ENCODE data around the gene S100A6. TPM values are rescaled to one million over a fixed set of nuclear protein-coding genes. Genes with fewer than 3 reads are reported as not detected.

S100A6 gene
- polyA plus RNA-seq, 1 donor from 2014 or later: not detected

DNA sequence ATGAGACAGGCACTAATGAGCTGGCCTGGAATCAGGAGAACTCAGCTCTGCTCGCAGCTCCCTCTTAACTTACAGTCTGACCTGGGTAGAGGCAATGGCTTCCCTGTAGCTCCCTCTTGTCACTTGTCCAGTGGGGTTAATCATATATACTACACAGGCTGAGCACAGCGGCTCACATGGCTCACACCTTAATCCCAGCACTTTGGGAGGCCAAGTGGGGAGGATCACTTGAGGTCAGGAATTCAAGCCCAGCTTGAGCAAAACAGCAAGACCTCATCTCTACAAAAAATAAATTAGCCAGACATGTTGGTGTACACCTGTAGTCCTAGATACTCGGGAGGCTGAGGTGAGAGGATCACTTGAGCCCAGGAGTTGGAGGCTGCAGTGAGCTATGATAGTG is 4.2 kb downstream of the S100A6 start:
- no peaks in the 10 kb centered on the region for H3K9me2 ChIP-seq (ENCODE audit: insufficient read depth, low read length)
- peaks cover 5% of the 10 kb centered on the region for H3K27me3 ChIP-seq (ENCODE audit: insufficient read depth, low read depth, low read length)
- H3K9ac ChIP-seq (ENCODE audit: low read length): no peak overlapping the region
- H3K36me3 ChIP-seq (ENCODE audit: insufficient read depth, low read length): no peaks in the 10 kb centered on the region
- no peaks in the 10 kb centered on the region for H4K20me1 ChIP-seq (ENCODE audit: insufficient read depth)
- H3K79me2 ChIP-seq (replicated peaks; ENCODE audit: insufficient read depth, low read length): no peaks in the 10 kb centered on the region
- H3K4me3 ChIP-seq (ENCODE audit: low read length): no peak overlapping the region
- H2AFZ ChIP-seq (ENCODE audit: low read depth, low read length): no peak overlapping the region
- H3K4me2 ChIP-seq (ENCODE audit: low read length): no peak overlapping the region
- TF ChIP-seq EP300 (conservative IDR thresholded peaks at IDR 0.05; ENCODE audit: poor library complexity, severe bottlenecking) (no peak), SMC3 (conservative IDR thresholded peaks at IDR 0.05; ENCODE audit: poor library complexity) (no peak), EZH2 (IDR thresholded peaks at IDR 0.05; ENCODE audit: borderline replicate concordance, insufficient read depth, low read length, poor library complexity, severe bottlenecking) (no peak)
- H3K27ac ChIP-seq (ENCODE audit: low read length): no peak overlapping the region
- H3K9me3 ChIP-seq (ENCODE audit: low read length): no peaks in the 10 kb centered on the region
- H3F3A ChIP-seq (ENCODE audit: insufficient read depth, low read length, poor library complexity, severe bottlenecking): no peaks in the 10 kb centered on the region

DNA sequence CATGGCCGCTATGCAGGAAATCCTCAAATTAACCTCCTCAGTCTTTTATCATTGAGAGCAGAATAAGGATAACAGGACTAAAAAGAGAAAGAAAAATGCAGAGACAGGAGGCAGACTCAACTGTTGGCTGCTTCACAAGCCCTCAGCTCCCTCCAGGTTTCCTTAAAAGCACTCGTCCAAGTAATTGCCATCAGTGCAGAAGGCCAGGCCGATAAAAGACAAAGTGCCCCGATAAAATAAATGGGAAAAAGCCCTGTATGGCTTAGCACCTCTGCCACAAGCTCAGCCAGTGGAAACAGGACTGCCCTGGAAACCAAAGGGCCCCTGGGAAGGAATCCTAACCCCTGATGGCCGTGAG is 8.1 kb downstream of the S100A6 start:
- H3K9me3 ChIP-seq (ENCODE audit: low read length): no peaks in the 10 kb centered on the region
- H3K79me2 ChIP-seq (replicated peaks; ENCODE audit: insufficient read depth, low read length): no peaks in the 10 kb centered on the region
- H3K9me2 ChIP-seq (ENCODE audit: insufficient read depth, low read length): no peaks in the 10 kb centered on the region
- H3K27me3 ChIP-seq (ENCODE audit: insufficient read depth, low read depth, low read length): no peaks in the 10 kb centered on the region
- no peaks in the 10 kb centered on the region for H4K20me1 ChIP-seq (ENCODE audit: insufficient read depth)
- no peaks in the 10 kb centered on the region for H3K36me3 ChIP-seq (ENCODE audit: insufficient read depth, low read length)
- H2AFZ ChIP-seq (ENCODE audit: low read depth, low read length): no peak overlapping the region
- no peak overlapping the region for H3K9ac ChIP-seq (ENCODE audit: low read length)
- H3K4me3 ChIP-seq (ENCODE audit: low read length): no peak overlapping the region
- TF ChIP-seq SMC3 (conservative IDR thresholded peaks at IDR 0.05; ENCODE audit: poor library complexity) (no peak), MXI1 (conservative IDR thresholded peaks at IDR 0.05; ENCODE audit: poor library complexity, severe bottlenecking) (no peak), EZH2 (IDR thresholded peaks at IDR 0.05; ENCODE audit: borderline replicate concordance, insufficient read depth, low read length, poor library complexity, severe bottlenecking) (no peak), POLR2AphosphoS5 (IDR thresholded peaks at IDR 0.05) (no peak), EP300 (conservative IDR thresholded peaks at IDR 0.05; ENCODE audit: poor library complexity, severe bottlenecking) (no peak), RAD21 (conservative IDR thresholded peaks at IDR 0.05) (no peak), TAF1 (IDR thresholded peaks at IDR 0.05; ENCODE audit: low read depth) (no peak)
- TF ChIP-seq, protein P1, sequence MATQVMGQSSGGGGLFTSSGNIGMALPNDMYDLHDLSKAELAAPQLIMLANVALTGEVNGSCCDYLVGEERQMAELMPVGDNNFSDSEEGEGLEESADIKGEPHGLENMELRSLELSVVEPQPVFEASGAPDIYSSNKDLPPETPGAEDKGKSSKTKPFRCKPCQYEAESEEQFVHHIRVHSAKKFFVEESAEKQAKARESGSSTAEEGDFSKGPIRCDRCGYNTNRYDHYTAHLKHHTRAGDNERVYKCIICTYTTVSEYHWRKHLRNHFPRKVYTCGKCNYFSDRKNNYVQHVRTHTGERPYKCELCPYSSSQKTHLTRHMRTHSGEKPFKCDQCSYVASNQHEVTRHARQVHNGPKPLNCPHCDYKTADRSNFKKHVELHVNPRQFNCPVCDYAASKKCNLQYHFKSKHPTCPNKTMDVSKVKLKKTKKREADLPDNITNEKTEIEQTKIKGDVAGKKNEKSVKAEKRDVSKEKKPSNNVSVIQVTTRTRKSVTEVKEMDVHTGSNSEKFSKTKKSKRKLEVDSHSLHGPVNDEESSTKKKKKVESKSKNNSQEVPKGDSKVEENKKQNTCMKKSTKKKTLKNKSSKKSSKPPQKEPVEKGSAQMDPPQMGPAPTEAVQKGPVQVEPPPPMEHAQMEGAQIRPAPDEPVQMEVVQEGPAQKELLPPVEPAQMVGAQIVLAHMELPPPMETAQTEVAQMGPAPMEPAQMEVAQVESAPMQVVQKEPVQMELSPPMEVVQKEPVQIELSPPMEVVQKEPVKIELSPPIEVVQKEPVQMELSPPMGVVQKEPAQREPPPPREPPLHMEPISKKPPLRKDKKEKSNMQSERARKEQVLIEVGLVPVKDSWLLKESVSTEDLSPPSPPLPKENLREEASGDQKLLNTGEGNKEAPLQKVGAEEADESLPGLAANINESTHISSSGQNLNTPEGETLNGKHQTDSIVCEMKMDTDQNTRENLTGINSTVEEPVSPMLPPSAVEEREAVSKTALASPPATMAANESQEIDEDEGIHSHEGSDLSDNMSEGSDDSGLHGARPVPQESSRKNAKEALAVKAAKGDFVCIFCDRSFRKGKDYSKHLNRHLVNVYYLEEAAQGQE (IDR thresholded peaks at IDR 0.05; ENCODE audit: borderline replicate concordance): no peak
- TF ChIP-seq, protein P2, sequence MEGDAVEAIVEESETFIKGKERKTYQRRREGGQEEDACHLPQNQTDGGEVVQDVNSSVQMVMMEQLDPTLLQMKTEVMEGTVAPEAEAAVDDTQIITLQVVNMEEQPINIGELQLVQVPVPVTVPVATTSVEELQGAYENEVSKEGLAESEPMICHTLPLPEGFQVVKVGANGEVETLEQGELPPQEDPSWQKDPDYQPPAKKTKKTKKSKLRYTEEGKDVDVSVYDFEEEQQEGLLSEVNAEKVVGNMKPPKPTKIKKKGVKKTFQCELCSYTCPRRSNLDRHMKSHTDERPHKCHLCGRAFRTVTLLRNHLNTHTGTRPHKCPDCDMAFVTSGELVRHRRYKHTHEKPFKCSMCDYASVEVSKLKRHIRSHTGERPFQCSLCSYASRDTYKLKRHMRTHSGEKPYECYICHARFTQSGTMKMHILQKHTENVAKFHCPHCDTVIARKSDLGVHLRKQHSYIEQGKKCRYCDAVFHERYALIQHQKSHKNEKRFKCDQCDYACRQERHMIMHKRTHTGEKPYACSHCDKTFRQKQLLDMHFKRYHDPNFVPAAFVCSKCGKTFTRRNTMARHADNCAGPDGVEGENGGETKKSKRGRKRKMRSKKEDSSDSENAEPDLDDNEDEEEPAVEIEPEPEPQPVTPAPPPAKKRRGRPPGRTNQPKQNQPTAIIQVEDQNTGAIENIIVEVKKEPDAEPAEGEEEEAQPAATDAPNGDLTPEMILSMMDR (IDR thresholded peaks at IDR 0.05; ENCODE audit: poor library complexity, severe bottlenecking): no peak
- no peak overlapping the region for H3K27ac ChIP-seq (ENCODE audit: low read length)
- no peak overlapping the region for H3K4me2 ChIP-seq (ENCODE audit: low read length)
- no peaks in the 10 kb centered on the region for H3F3A ChIP-seq (ENCODE audit: insufficient read depth, low read length, poor library complexity, severe bottlenecking)

Measured in neural cell (in vitro differentiated cells).